MCF 10A (cell line): Measurements from ENCODE around the gene N4BP2L2. TPM values are rescaled to one million over a fixed set of nuclear protein-coding genes. Genes with fewer than 3 reads are reported as not detected.

Experiments used
- BruUV-seq: library from RNA; stranded (reverse); fragments of 400-500 nt; replicated peaks from 2 replicates; lab custom pipeline; 2021; lab: Mats Ljungman, UMichigan
- CTCF ChIA-PET: fragments of 300-600 bp; sonication (Branson Sonifier 250); formaldehyde crosslinking; extraction: SDS; loops from one replicate; lab custom pipeline; 2021; ENCODE audit warnings: antibody characterized with exemption, inconsistent platforms; lab: Yijun Ruan, JAX
- POLR2A ChIA-PET: fragments of 300-600, 350-650 bp; sonication (Branson Sonifier 250); formaldehyde crosslinking; extraction: SDS; loops from one replicate; lab custom pipeline; 2020; ENCODE audit warnings: antibody characterized with exemption, inconsistent platforms; lab: Yijun Ruan, JAX
- DNase-seq: peaks from one replicate; pipeline ENCODE4 v3.0.0-alpha.2; 2018; ENCODE audit not compliant: unreplicated experiment
- H3K27ac Mint-ChIP-seq: one replicate; pipeline ENCODE4 v1.8.0; 2022; ENCODE audit warnings: mild to moderate bottlenecking, low read depth, mixed read lengths; ENCODE audit not compliant: unreplicated experiment
- H3K27me3 Mint-ChIP-seq: one replicate; pipeline ENCODE4 v1.8.0; 2022; ENCODE audit warnings: mixed read lengths; ENCODE audit not compliant: insufficient read depth, unreplicated experiment
- H3K36me3 Mint-ChIP-seq: one replicate; pipeline ENCODE4 v1.8.0; 2022; ENCODE audit warnings: mild to moderate bottlenecking, moderate library complexity, mixed read lengths; ENCODE audit not compliant: insufficient read depth, unreplicated experiment
- H3K4me1 Mint-ChIP-seq: one replicate; pipeline ENCODE4 v1.8.0; 2022; ENCODE audit warnings: mixed read lengths; ENCODE audit not compliant: insufficient read depth, unreplicated experiment
- H3K4me3 Mint-ChIP-seq: one replicate; pipeline ENCODE4 v1.8.0; 2022; ENCODE audit warnings: mild to moderate bottlenecking, moderate library complexity, mixed read lengths; ENCODE audit not compliant: unreplicated experiment
- H3K9me3 Mint-ChIP-seq: one replicate; pipeline ENCODE4 v1.8.0; 2022; ENCODE audit warnings: mixed read lengths; ENCODE audit not compliant: unreplicated experiment
- intact Hi-C: fragments of 100-400 bp; cut with micrococcal nuclease; formaldehyde crosslinking; loops from 2 replicates; pipeline ENCODE4 v1.14.1; 2022
- total RNA-seq: library from RNA; stranded (reverse); gene quantifications from 2 replicates; pipeline ENCODE4 v1.2.3, GENCODE V29; 2022
- TF ChIP-seq, protein P1 (sequence below): fragments of 200-600 bp; IDR thresholded peaks from one replicate; pipeline ENCODE4 v1.8.0; 2022; ENCODE audit warnings: antibody characterized with exemption, mild to moderate bottlenecking; ENCODE audit not compliant: unreplicated experiment

The N4BP2L2 gene
- total RNA-seq, 1 experiment from 2014 or later = 113 TPM

GRCh38 chr13:32403108-32403507, 135.5 kb downstream of the N4BP2L2 start:
- no peaks in the 10 kb centered on the region for H3K9me3 Mint-ChIP-seq
- ChIA-PET CTCF (no interaction called here), POLR2A (interaction anchor here (0.6 kb wide), 1 partner anchor 33 kb away, joined by 3 read pairs; no protein-coding TSS in a partner anchor)
- H3K27ac Mint-ChIP-seq = no peak overlapping the region
- BruUV-seq = no TSS peak
- intact Hi-C loops = no loop called here
- no peak overlapping the region for H3K4me3 Mint-ChIP-seq
- DNase-seq = no peak
- no peaks in the 10 kb centered on the region for H3K4me1 Mint-ChIP-seq
- TF ChIP-seq, protein P1, sequence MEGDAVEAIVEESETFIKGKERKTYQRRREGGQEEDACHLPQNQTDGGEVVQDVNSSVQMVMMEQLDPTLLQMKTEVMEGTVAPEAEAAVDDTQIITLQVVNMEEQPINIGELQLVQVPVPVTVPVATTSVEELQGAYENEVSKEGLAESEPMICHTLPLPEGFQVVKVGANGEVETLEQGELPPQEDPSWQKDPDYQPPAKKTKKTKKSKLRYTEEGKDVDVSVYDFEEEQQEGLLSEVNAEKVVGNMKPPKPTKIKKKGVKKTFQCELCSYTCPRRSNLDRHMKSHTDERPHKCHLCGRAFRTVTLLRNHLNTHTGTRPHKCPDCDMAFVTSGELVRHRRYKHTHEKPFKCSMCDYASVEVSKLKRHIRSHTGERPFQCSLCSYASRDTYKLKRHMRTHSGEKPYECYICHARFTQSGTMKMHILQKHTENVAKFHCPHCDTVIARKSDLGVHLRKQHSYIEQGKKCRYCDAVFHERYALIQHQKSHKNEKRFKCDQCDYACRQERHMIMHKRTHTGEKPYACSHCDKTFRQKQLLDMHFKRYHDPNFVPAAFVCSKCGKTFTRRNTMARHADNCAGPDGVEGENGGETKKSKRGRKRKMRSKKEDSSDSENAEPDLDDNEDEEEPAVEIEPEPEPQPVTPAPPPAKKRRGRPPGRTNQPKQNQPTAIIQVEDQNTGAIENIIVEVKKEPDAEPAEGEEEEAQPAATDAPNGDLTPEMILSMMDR = no peak
- H3K36me3 Mint-ChIP-seq = peaks cover 20% of the 10 kb centered on the region
- no peaks in the 10 kb centered on the region for H3K27me3 Mint-ChIP-seq

DNA sequence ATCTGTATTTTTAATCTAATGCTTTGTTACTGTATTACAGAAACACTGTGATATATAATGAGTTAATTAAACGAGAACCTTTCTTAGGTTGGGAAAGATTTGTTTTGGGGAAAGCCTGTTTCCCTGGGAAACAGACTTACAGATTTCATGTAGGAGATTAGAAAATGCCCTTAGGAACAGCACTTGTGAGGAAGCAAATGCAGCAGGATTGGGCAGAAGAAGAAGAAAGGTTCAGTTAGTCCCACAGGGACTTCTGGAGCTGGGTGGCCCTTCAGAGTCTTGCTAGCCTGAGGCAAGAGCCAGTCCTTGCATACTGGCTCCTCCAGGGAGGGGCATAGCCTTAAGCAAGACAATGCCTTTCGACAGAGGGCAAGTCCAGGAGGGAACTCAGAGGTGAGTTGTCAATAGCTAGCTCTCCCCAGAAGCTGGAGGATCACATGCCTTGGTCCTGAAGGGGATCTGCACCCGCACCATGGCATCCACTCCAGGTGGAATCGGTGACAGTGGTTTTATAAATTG, 147.4 kb downstream of the N4BP2L2 start:
- H3K4me3 Mint-ChIP-seq = no peak overlapping the region
- BruUV-seq = no TSS peak
- no peaks in the 10 kb centered on the region for H3K27me3 Mint-ChIP-seq
- intact Hi-C loops = no loop called here
- peaks cover 20% of the 10 kb centered on the region for H3K36me3 Mint-ChIP-seq
- ChIA-PET CTCF (interaction anchor here (0.6 to 0.7 kb wide), 4 partner anchors 10 to 265 kb away, joined by 3 read pairs; no protein-coding TSS in a partner anchor), POLR2A (interaction anchor here (1.1 to 1.5 kb wide), 2 partner anchors 11 to 13 kb away, joined by 3 to 4 read pairs; no protein-coding TSS in a partner anchor)
- H3K4me1 Mint-ChIP-seq = no peaks in the 10 kb centered on the region
- TF ChIP-seq, protein P1 = no peak
- H3K27ac Mint-ChIP-seq = no peak overlapping the region
- DNase-seq = no peak
- H3K9me3 Mint-ChIP-seq = no peaks in the 10 kb centered on the region

DNA sequence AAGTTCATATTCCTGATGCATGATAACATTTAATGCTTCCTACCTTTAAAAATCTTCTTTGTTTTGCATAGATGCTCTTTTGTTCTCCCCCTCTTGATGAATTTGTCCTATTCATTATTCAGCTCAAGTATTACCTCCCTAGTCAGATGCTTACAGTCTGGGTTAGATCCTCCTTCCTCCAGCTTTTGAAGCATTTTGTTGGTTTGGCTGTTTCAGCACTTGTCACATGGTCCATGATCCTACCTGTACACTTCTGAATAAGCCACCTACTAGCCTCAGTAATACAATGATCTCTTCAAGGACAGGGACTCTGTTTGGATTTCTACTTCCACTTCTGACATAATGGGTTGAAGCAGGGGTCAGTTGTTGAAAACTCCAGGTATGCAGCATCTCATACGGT, 148.1 kb downstream of the N4BP2L2 start:
- CTCF ChIA-PET = interaction anchor here (0.6 to 0.7 kb wide), 3 partner anchors 9 to 127 kb away, joined by 3 read pairs; no protein-coding TSS in a partner anchor
- no peaks in the 10 kb centered on the region for H3K4me1 Mint-ChIP-seq
- POLR2A ChIA-PET = interaction anchor here (0.6 to 1.5 kb wide), 3 partner anchors 10 to 27 kb away, joined by 3 to 4 read pairs (median 3); no protein-coding TSS in a partner anchor
- peaks cover 17% of the 10 kb centered on the region for H3K36me3 Mint-ChIP-seq
- TF ChIP-seq, protein P1 = no peak
- no peaks in the 10 kb centered on the region for H3K27me3 Mint-ChIP-seq
- no TSS peak for BruUV-seq
- intact Hi-C loops = no loop called here
- H3K9me3 Mint-ChIP-seq = no peaks in the 10 kb centered on the region
- no peak overlapping the region for H3K4me3 Mint-ChIP-seq
- no peak overlapping the region for H3K27ac Mint-ChIP-seq
- no peak for DNase-seq

GRCh38 chr13:32390048-32390447, 148.5 kb downstream of the N4BP2L2 start:
- no TSS peak for BruUV-seq
- no peak overlapping the region for H3K27ac Mint-ChIP-seq
- no peak for DNase-seq
- peaks cover 17% of the 10 kb centered on the region for H3K36me3 Mint-ChIP-seq
- intact Hi-C loops = no loop called here
- TF ChIP-seq, protein P1 = no peak
- ChIA-PET POLR2A (interaction anchor here (0.6 to 1.5 kb wide), 2 partner anchors 10 to 26 kb away, joined by 3 to 4 read pairs; no protein-coding TSS in a partner anchor), CTCF (no interaction called here)
- H3K4me3 Mint-ChIP-seq = no peak overlapping the region
- H3K9me3 Mint-ChIP-seq = no peaks in the 10 kb centered on the region
- no peaks in the 10 kb centered on the region for H3K4me1 Mint-ChIP-seq
- H3K27me3 Mint-ChIP-seq = no peaks in the 10 kb centered on the region
